HepG2 (cell line): Measurements from ENCODE around the gene UBE2O. TPM values are rescaled to one million over a fixed set of nuclear protein-coding genes. Genes with fewer than 3 reads are reported as not detected.
A peak's percentile ranks its signal among the peaks of the same experiment; 100 is the strongest.

Source experiments
- HCFC1 ChIP-seq: fragments of 150-350 bp; IDR thresholded peaks from 2 replicates; pipeline ENCODE4 v1.6.1; 2014; ENCODE audit warnings: low read depth, low read length
- MEIS2 ChIP-seq: sonication (generic); formaldehyde crosslinking; IDR thresholded peaks from 2 replicates; pipeline ENCODE4 v1.9.0; 2021; ENCODE audit warnings: mild to moderate bottlenecking, missing genetic modification reagents
- SNRNP70 ChIP-seq: fragments of 200-400 bp; formaldehyde crosslinking; IDR thresholded peaks from 2 replicates; pipeline ENCODE4 v1.6.1; 2017; ENCODE audit warnings: mild to moderate bottlenecking, low read depth, low read length, moderate library complexity
- THAP8 ChIP-seq: sonication (generic); formaldehyde crosslinking; IDR thresholded peaks from 2 replicates; pipeline ENCODE4 v1.5.1; 2020; ENCODE audit warnings: missing genetic modification reagents, mild to moderate bottlenecking, borderline replicate concordance
- TRAFD1 ChIP-seq: sonication (generic); formaldehyde crosslinking; IDR thresholded peaks from 2 replicates; pipeline ENCODE4 v1.5.1; 2020; ENCODE audit warnings: missing genetic modification reagents, mild to moderate bottlenecking, borderline replicate concordance
- ZBTB7B ChIP-seq: sonication (generic); formaldehyde crosslinking; IDR thresholded peaks from 2 replicates; pipeline ENCODE4 v1.4.0; 2020; ENCODE audit warnings: missing genetic modification reagents
- ZFYVE20 ChIP-seq: sonication (generic); formaldehyde crosslinking; IDR thresholded peaks from 2 replicates; pipeline ENCODE4 v1.8.0; 2023; ENCODE audit warnings: low read depth, mild to moderate bottlenecking, moderate library complexity, missing genetic modification reagents, borderline replicate concordance
- ZNF142 ChIP-seq: sonication (generic); formaldehyde crosslinking; IDR thresholded peaks from 2 replicates; pipeline ENCODE4 v1.4.0; 2020; ENCODE audit warnings: missing genetic modification reagents
- ZNF264 ChIP-seq: sonication (generic); formaldehyde crosslinking; IDR thresholded peaks from 2 replicates; pipeline ENCODE4 v1.4.0; 2020; ENCODE audit warnings: missing genetic modification reagents
- ZNF552 ChIP-seq: sonication (generic); formaldehyde crosslinking; IDR thresholded peaks from 2 replicates; pipeline ENCODE4 v1.9.0; 2022; ENCODE audit warnings: missing genetic modification reagents, mild to moderate bottlenecking, borderline replicate concordance
- ZNF609 ChIP-seq: sonication (generic); formaldehyde crosslinking; IDR thresholded peaks from 2 replicates; pipeline ENCODE4 v1.4.0; 2020; ENCODE audit warnings: mild to moderate bottlenecking, missing genetic modification reagents, borderline replicate concordance
- ZSCAN5A ChIP-seq: sonication (generic); formaldehyde crosslinking; IDR thresholded peaks from 2 replicates; pipeline ENCODE4 v1.8.0; 2022; ENCODE audit warnings: mild to moderate bottlenecking, missing genetic modification reagents, borderline replicate concordance
- polyA plus RNA-seq, 8 experiments: library from polyadenylated mRNA; depleted of rRNA in 3 of 8; stranded (reverse) in 7 of 8; unstranded in 1 of 8; fragments of >200 nt; fragmentation: Illumina TruSeq in 4 of 8; extraction: Trizol in 4 of 8; gene quantifications; 2 replicates each; pipeline versions ENCODE4 v1.2.1 to v1.2.3, GENCODE V29; 2011 to 2016; ENCODE audit warnings: low read depth in 4 of 8, missing spikeins in 1 of 8, mixed read lengths in 1 of 8; ENCODE audit not compliant: insufficient read depth in 1 of 8
- total RNA-seq, 5 experiments: library from RNA; depleted of rRNA; stranded (reverse); fragments of >200 nt; fragmentation: Illumina TruSeq; extraction: Trizol; gene quantifications; 2 replicates each; pipeline ENCODE4 v1.2.3, GENCODE V29; 2016; ENCODE audit warnings: low read depth in 1 of 5

The UBE2O gene
- total and polyA plus RNA-seq, 2 of the 13 experiments (the other 11 are each of a cell fraction or from before 2014, with no cell fraction given): 21.5 to 23.5 TPM

GRCh38 chr17:76497979-76498875 is 45.3 kb upstream of the UBE2O start (continued):
- TF ChIP-seq ZNF142 (no peak), MEIS2 (CRISPR knock-in tag) (peak; percentile 85; the same call in 1 of the 2 replicates), ZBTB7B (CRISPR knock-in tag) (no peak), THAP8 (0 out of 2 replicates have a peak, but pooled peaks have one; percentile 48), ZNF609 (0 out of 2 replicates have a peak, but pooled peaks have one; percentile 50), ZNF264 (CRISPR knock-in tag) (no peak), TRAFD1 (peak; percentile 55; the same call in 1 of the 2 replicates), ZNF552 (CRISPR knock-in tag) (peak; percentile 17; the same call in 1 of the 2 replicates), ZSCAN5A (CRISPR knock-in tag) (no peak), HCFC1 (no peak), ZFYVE20 (CRISPR knock-in tag) (no peak), SNRNP70 (no peak)
